HEK293 (cell line): ENCODE measurements around the gene TES.

Experiments used
- CTCF ChIA-PET: fragments of 350-600 bp; formaldehyde crosslinking; extraction: SDS; loops from one replicate; lab custom pipeline; 2021; ENCODE audit warnings: antibody characterized with exemption; lab: Yijun Ruan, JAX
- POLR2A ChIA-PET: fragments of 300-600 bp; formaldehyde crosslinking; extraction: SDS; loops from one replicate; lab custom pipeline; 2020; ENCODE audit warnings: antibody characterized with exemption, inconsistent platforms; lab: Yijun Ruan, JAX
- H3K27ac ChIP-seq: fragments of 200-500 bp; sonication (Bioruptor generic); 2 replicates; pipeline ENCODE4 v1.5.1; 2014; ENCODE audit warnings: low read depth, low read length, control low read depth, inconsistent platforms; ENCODE audit errors: extremely low read depth
- H3K36me3 ChIP-seq, 2 experiments: fragments of 200-500 bp in 1 of 2; sonication (Bioruptor generic) in 1 of 2; 1 replicate in 1 of 2; 2 replicates in 1 of 2; pipeline ENCODE4 v1.5.1; 2014 to 2017; ENCODE audit warnings: inconsistent platforms in 2 of 2, low read length in 2 of 2; ENCODE audit not compliant: control insufficient read depth in 2 of 2, insufficient read depth in 1 of 2
- H3K4me1 ChIP-seq: fragments of 200-500 bp; sonication (Bioruptor generic); 2 replicates; pipeline ENCODE4 v1.5.1; 2014; ENCODE audit warnings: mild to moderate bottlenecking, low read length, inconsistent platforms; ENCODE audit not compliant: control insufficient read depth, insufficient read depth
- H3K4me3 ChIP-seq: 2 replicates; pipeline ENCODE4 v1.5.1; 2011; ENCODE audit warnings: low read depth, mild to moderate bottlenecking, control low read depth, low read length, moderate library complexity
- H3K9me3 ChIP-seq: fragments of 200-500 bp; sonication (Bioruptor generic); 2 replicates; pipeline ENCODE4 v1.5.1; 2014; ENCODE audit warnings: low read depth, low read length, inconsistent platforms; ENCODE audit not compliant: control insufficient read depth, insufficient read depth
- BCL11A ChIP-seq: fragments of 450-650 bp; formaldehyde crosslinking; IDR thresholded peaks from 2 replicates; pipeline ENCODE4 v1.5.1; 2016; ENCODE audit warnings: low read depth, missing biosample characterization, missing genetic modification characterization
- BCL6B ChIP-seq: fragments of 450-650 bp; formaldehyde crosslinking; IDR thresholded peaks from 2 replicates; pipeline ENCODE4 v1.5.1; 2017; ENCODE audit warnings: missing biosample characterization, missing genetic modification characterization
- CTCF ChIP-seq: fragments of 450-650 bp; formaldehyde crosslinking; IDR thresholded peaks from 2 replicates; pipeline ENCODE4 v1.5.1; 2016; ENCODE audit warnings: missing biosample characterization, missing genetic modification characterization
- HOXC10 ChIP-seq: sonication (generic); formaldehyde crosslinking; IDR thresholded peaks from 2 replicates; pipeline ENCODE4 v1.8.1; 2023; ENCODE audit warnings: mild to moderate bottlenecking, missing genetic modification reagents
- KLF9 ChIP-seq: fragments of 450-650 bp; formaldehyde crosslinking; IDR thresholded peaks from 2 replicates; pipeline ENCODE4 v1.5.1; 2016; ENCODE audit warnings: missing biosample characterization, missing genetic modification characterization, low read depth
- ZBTB1 ChIP-seq: fragments of 450-650 bp; formaldehyde crosslinking; IDR thresholded peaks from 2 replicates; pipeline ENCODE4 v1.5.1; 2016; ENCODE audit warnings: missing biosample characterization, missing genetic modification characterization
- ZBTB17 ChIP-seq: fragments of 450-650 bp; formaldehyde crosslinking; IDR thresholded peaks from 2 replicates; pipeline ENCODE4 v1.5.1; 2016; ENCODE audit warnings: missing biosample characterization, missing genetic modification characterization
- ZBTB20 ChIP-seq: fragments of 450-650 bp; formaldehyde crosslinking; IDR thresholded peaks from 2 replicates; pipeline ENCODE4 v1.5.1; 2016; ENCODE audit warnings: missing biosample characterization, missing genetic modification characterization
- ZBTB44 ChIP-seq: fragments of 450-650 bp; IDR thresholded peaks from 2 replicates; pipeline ENCODE4 v1.5.1; 2018; ENCODE audit warnings: missing biosample characterization, mild to moderate bottlenecking, missing genetic modification characterization
- ZNF132 ChIP-seq: fragments of 450-650 bp; formaldehyde crosslinking; IDR thresholded peaks from 2 replicates; pipeline ENCODE4 v1.5.1; 2017; ENCODE audit warnings: missing biosample characterization, missing genetic modification characterization, borderline replicate concordance
- ZNF341 ChIP-seq: fragments of 450-650 bp; formaldehyde crosslinking; IDR thresholded peaks from 2 replicates; pipeline ENCODE4; 2016; ENCODE audit warnings: low read depth, missing biosample characterization, missing genetic modification characterization
- ZNF501 ChIP-seq: fragments of 450-650 bp; formaldehyde crosslinking; IDR thresholded peaks from 2 replicates; pipeline ENCODE4 v1.5.1; 2016; ENCODE audit warnings: missing biosample characterization, missing genetic modification characterization
- ZNF530 ChIP-seq: fragments of 450-650 bp; formaldehyde crosslinking; IDR thresholded peaks from 2 replicates; pipeline ENCODE4 v1.5.1; 2016; ENCODE audit warnings: low read depth, missing biosample characterization, missing genetic modification characterization
- ZNF544 ChIP-seq: fragments of 450-650 bp; formaldehyde crosslinking; IDR thresholded peaks from 2 replicates; pipeline ENCODE4 v1.5.0; 2017; ENCODE audit warnings: missing biosample characterization, missing genetic modification characterization
- ZNF561 ChIP-seq: fragments of 450-650 bp; IDR thresholded peaks from 2 replicates; pipeline ENCODE4 v1.5.1; 2018; ENCODE audit warnings: missing biosample characterization, missing genetic modification characterization, borderline replicate concordance
- ZNF610 ChIP-seq: fragments of 450-650 bp; formaldehyde crosslinking; IDR thresholded peaks from 2 replicates; pipeline ENCODE4 v1.5.1; 2016; ENCODE audit warnings: missing biosample characterization, missing genetic modification characterization, borderline replicate concordance
- ZNF670 ChIP-seq: fragments of 450-650 bp; formaldehyde crosslinking; IDR thresholded peaks from 2 replicates; pipeline ENCODE4 v1.5.1; 2016; ENCODE audit warnings: missing biosample characterization, missing genetic modification characterization, low read depth
- ZNF843 ChIP-seq: fragments of 450-650 bp; formaldehyde crosslinking; IDR thresholded peaks from 2 replicates; pipeline ENCODE4 v1.5.1; 2016; ENCODE audit warnings: missing biosample characterization, missing genetic modification characterization
- ZSCAN16 ChIP-seq: fragments of 450-650 bp; formaldehyde crosslinking; IDR thresholded peaks from 2 replicates; pipeline ENCODE4 v1.5.1; 2016; ENCODE audit warnings: missing biosample characterization, missing genetic modification characterization
- TF ChIP-seq, protein P1 (sequence below): fragments of 450-650 bp; formaldehyde crosslinking; IDR thresholded peaks from 2 replicates; pipeline ENCODE4 v1.5.1; 2016; ENCODE audit warnings: missing biosample characterization, missing genetic modification characterization
- TF ChIP-seq, protein P2 (sequence below): fragments of 450-650 bp; formaldehyde crosslinking; IDR thresholded peaks from 2 replicates; pipeline ENCODE4 v1.5.1; 2016; ENCODE audit warnings: missing biosample characterization, missing genetic modification characterization, low read depth

TES gene

DNA sequence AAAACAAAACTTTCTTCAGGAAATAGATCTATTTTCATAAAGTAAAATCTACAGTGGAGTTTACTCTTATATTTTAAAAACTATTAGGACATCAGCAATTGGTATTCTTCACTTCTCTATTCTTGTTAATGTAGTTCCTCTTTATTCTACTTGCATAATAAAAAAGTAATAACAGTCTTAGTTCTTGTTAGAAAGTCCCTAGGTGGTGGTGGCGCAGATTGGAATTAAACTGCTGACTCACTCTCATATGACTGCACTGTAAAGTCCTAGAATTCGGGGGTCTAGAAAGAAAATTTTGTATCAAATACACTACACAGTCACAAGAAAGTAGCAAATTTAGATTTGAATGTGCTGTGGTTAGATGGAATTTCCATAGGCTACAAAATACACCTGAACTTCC lies 44.6 kb upstream of the TES start:
- Histone ChIP-seq H3K4me3 (no peak overlapping the region), H3K4me1 (no peaks in the 10 kb centered on the region), H3K27ac (no peak overlapping the region), H3K9me3 (no peaks in the 10 kb centered on the region), H3K36me3 (no peaks in the 10 kb centered on the region)
- POLR2A ChIA-PET, result no interaction called here
- CTCF ChIA-PET, result interaction anchor here (1.5 kb wide), 1 partner anchor 29 kb away, joined by 5 read pairs; no protein-coding TSS in a partner anchor
- TF ChIP-seq ZNF561, result no peak
- TF ChIP-seq, protein P1, sequence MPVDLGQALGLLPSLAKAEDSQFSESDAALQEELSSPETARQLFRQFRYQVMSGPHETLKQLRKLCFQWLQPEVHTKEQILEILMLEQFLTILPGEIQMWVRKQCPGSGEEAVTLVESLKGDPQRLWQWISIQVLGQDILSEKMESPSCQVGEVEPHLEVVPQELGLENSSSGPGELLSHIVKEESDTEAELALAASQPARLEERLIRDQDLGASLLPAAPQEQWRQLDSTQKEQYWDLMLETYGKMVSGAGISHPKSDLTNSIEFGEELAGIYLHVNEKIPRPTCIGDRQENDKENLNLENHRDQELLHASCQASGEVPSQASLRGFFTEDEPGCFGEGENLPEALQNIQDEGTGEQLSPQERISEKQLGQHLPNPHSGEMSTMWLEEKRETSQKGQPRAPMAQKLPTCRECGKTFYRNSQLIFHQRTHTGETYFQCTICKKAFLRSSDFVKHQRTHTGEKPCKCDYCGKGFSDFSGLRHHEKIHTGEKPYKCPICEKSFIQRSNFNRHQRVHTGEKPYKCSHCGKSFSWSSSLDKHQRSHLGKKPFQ (tag by site-specific recombination), result no peak
- no peak for TF ChIP-seq ZBTB20 (tag by site-specific recombination)
- TF ChIP-seq, protein P2, sequence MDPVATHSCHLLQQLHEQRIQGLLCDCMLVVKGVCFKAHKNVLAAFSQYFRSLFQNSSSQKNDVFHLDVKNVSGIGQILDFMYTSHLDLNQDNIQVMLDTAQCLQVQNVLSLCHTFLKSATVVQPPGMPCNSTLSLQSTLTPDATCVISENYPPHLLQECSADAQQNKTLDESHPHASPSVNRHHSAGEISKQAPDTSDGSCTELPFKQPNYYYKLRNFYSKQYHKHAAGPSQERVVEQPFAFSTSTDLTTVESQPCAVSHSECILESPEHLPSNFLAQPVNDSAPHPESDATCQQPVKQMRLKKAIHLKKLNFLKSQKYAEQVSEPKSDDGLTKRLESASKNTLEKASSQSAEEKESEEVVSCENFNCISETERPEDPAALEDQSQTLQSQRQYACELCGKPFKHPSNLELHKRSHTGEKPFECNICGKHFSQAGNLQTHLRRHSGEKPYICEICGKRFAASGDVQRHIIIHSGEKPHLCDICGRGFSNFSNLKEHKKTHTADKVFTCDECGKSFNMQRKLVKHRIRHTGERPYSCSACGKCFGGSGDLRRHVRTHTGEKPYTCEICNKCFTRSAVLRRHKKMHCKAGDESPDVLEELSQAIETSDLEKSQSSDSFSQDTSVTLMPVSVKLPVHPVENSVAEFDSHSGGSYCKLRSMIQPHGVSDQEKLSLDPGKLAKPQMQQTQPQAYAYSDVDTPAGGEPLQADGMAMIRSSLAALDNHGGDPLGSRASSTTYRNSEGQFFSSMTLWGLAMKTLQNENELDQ (tag by site-specific recombination), result no peak
- TF ChIP-seq ZNF544, result no peak
- TF ChIP-seq ZNF670 (tag by site-specific recombination), result no peak
- no peak for TF ChIP-seq ZNF843
- no peak for TF ChIP-seq ZBTB44
- TF ChIP-seq ZNF341, result no peak
- TF ChIP-seq ZNF132 (tag by site-specific recombination), result no peak
- no peak for TF ChIP-seq BCL6B (tag by site-specific recombination)
- TF ChIP-seq ZNF530 (tag by site-specific recombination), result no peak
- no peak for TF ChIP-seq ZBTB17 (tag by site-specific recombination)
- no peak for TF ChIP-seq ZSCAN16
- no peak for TF ChIP-seq KLF9 (tag by site-specific recombination)

DNA sequence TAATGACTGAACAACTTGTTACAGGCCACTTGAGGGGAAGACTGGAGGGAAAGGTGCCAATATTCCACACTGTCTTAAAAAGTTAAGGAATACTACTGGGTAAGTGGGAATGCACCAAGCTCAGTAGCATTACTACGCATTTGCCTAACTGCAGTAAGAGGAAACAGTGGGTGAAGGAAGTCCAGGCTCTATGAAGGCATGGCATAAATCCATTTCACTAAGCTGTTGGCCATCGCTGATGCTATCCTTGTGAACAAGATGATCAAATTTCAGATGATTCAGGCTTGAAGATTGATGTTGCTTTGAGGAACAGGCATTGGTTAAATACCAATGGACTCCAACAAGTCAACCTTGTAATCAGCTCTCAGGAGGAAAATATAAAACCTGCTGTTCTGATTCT lies 44.2 kb upstream of the TES start:
- no peak overlapping the region for H3K4me3 ChIP-seq
- H3K9me3 ChIP-seq, result no peaks in the 10 kb centered on the region
- TF ChIP-seq BCL11A (tag by site-specific recombination), result no peak
- TF ChIP-seq ZNF610 (tag by site-specific recombination), result no peak
- TF ChIP-seq ZBTB1 (tag by site-specific recombination), result no peak
- no peak for TF ChIP-seq ZNF501
- TF ChIP-seq CTCF (tag by site-specific recombination), result no peak
- no peak for TF ChIP-seq HOXC10
- no peaks in the 10 kb centered on the region for H3K4me1 ChIP-seq
- POLR2A ChIA-PET, result no interaction called here
- H3K36me3 ChIP-seq, result no peaks in the 10 kb centered on the region
- no peak overlapping the region for H3K27ac ChIP-seq
- CTCF ChIA-PET, result interaction anchor here (0.7 to 2.4 kb wide), 5 partner anchors 15 to 960 kb away, joined by 3 to 13 read pairs (median 5); no protein-coding TSS in a partner anchor
